Activated CD8-positive, alpha-beta memory T cell treated with anti-CD3 and anti-CD28 coated beads for 48 hours (primary cell): Measurements from ENCODE around the gene MLKL.

Experiments used
- DNase-seq, 3 experiments: peaks; one replicate each; pipeline ENCODE4 v3.0.0-alpha.2; 2020; ENCODE audit warnings: low read depth in 2 of 3, low spot score in 2 of 3

Gene MLKL

GRCh38 chr16:74652249-74652648, 48.4 kb downstream of the MLKL start:
- no peak for DNase-seq

- DNase-seq, result no peak
Measured at GRCh38 chr16:74651841-74652240, 48.8 kb downstream of the MLKL start.

- no peak for DNase-seq
Measured at GRCh38 chr16:74650966-74651567, 49.6 kb downstream of the MLKL start.

GRCh38 chr16:74649839-74650504, 50.7 kb downstream of the MLKL start:
- DNase-seq, result no peak

- DNase-seq, result no peak
Measured at GRCh38 chr16:74641969-74642368, 58.7 kb downstream of the MLKL start.

GRCh38 chr16:74637742-74638453, 62.8 kb downstream of the MLKL start:
- no peak for DNase-seq

- no peak for DNase-seq
Measured at GRCh38 chr16:74635303-74635702, 65.4 kb downstream of the MLKL start.

- no peak for DNase-seq
Measured at GRCh38 chr16:74633686-74634085, 67.0 kb downstream of the MLKL start.

- no peak for DNase-seq
Measured at GRCh38 chr16:74627506-74628220, 73.0 kb downstream of the MLKL start.

GRCh38 chr16:74626741-74627416, 73.8 kb downstream of the MLKL start:
- no peak for DNase-seq

GRCh38 chr16:74625500-74626350, 74.9 kb downstream of the MLKL start:
- no peak for DNase-seq

GRCh38 chr16:74623839-74624235, 76.8 kb downstream of the MLKL start:
- no peak for DNase-seq

- DNase-seq, result no peak
Measured at GRCh38 chr16:74623214-74623838, 77.3 kb downstream of the MLKL start.

GRCh38 chr16:74622005-74622404, 78.7 kb downstream of the MLKL start:
- DNase-seq, result no peak
